NCI-H2029 (cell line): ENCODE measurements around the gene CLDND1.
A peak's percentile ranks its signal among the peaks of the same experiment; 100 is the strongest.

ENCODE experiments used
- DNase-seq: peaks from one replicate; lab custom pipeline; 2025; lab: John Stamatoyannopoulos, UW

Gene CLDND1

GRCh38 chr3:98551754-98552153 lies 29.1 kb upstream of the CLDND1 start:
- no peak for DNase-seq

DNA sequence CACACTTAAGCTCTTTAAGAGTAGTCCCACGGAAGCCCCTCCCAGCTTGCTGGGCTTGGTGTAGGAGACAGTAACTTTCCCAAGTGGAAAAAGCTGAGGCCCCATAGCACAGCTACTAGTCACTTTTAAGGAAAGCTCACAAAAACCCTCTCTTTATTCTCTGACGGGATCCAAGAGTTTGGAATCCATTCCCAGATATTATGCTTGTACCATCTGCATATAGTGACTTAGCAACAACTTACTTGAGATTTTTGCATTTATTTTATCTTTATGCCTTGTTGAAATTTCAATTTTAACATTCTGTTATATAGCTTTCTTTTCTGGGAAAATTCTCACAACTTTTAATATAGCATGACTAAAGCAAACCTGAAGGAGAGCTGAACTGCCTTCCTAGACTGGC lies 28.5 kb upstream of the CLDND1 start:
- DNase-seq: no peak

DNA sequence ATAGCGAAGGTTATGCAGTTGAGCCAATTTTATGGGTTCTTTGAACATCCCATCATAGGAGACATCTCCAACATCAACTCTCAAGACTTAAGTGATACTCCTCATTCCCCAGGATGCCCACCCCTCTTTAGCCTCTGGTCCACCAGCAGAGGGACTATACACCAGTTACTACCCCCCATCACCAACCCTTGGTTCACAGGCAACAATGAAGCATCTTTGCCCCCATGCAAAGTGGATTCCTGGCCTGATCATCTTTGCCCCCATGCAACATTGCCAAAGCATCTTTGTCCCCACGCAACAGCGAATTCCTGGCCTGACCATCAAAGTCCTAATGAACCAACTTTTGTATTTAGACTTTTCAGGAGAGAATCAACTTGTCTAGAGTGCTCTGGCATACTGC lies 28.1 kb upstream of the CLDND1 start:
- DNase-seq: no peak

DNA sequence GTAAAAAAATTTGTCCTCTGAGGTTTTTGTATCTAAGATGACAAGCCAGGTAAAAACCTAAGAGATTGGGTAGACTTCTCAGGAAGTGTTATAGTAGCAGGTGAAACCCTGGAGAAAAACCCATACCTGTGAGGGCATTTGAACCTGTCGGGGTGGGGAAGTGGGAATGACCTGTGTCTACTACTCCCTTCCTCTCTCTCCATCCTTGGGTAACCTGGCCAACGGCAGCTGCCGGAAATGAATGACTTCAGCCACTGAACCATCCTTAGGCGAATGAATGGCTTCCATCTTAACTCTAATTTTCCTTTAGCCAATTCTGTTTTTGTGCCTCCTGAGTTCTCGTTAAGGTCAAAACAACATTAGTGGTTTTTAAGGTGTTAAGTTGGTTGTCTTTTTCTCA lies 25.8 kb upstream of the CLDND1 start:
- no peak for DNase-seq

GRCh38 chr3:98545940-98546339 lies 23.2 kb upstream of the CLDND1 start:
- DNase-seq: no peak

DNA sequence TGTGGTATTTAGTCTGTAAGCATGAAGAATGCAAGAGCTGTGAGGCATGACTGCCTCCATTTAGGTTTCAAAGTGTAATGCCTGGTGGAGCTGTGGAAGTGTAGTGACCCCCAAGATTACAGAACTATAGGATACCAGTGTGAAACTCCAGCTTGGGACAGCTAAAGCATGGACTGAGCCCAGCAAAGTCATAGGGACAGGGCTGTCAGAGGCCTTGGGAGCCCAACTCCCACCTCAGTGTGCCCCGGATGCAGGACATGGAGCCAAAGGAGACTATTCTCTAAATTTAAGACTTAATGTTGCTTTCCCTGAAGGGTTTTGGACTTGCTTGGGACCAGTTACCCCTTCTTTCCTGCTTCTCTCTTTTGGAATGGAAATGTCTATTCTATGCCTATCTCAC lies 19.9 kb upstream of the CLDND1 start:
- DNase-seq: no peak

DNA sequence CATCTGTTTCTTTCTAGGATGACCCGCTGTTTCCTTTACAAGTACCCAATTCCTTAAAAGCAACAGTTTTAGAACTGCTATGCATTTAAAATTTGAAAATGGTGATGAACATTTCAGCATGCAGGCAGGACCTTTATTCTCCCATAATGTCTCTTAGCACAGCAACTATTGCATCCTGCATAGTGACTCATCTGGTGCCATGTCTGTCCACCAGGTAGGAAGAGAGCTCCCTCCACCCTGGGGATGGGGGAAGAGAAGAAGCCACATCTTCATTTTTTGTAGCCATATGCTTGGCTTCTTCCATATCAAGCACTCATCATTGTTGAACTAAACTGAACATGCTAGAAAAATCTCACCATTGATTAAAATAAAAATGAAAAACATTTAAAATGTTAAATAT lies 19.0 kb upstream of the CLDND1 start:
- no peak for DNase-seq

GRCh38 chr3:98540346-98540745 lies 17.6 kb upstream of the CLDND1 start:
- DNase-seq: no peak

DNA sequence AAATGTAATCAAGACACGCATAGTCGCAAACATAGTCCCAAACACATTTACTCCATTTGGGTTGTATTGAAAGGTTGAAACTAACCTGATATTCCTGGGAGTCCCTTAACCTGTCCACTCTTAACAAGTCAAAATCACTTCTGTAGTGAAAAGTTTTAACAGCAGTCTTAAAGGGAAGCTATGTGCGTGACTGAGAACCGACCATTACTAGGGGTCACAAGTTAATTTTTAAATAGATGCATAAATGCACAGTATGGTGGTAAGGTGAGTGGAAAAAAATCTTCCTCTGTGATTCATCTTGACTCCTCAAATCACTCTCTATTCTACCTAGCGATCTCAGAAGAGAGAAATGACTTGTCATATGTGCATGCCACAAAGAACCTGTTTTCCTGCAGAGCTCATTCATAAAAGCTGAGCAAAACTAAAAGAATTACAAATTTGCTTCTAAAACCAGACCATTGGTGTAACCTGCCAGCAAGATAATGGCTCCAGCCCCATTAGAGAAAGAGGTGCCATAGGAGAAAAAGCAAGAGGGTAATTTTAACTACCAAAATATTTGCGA lies 13.8 kb upstream of the CLDND1 start:
- DNase-seq: no peak

- DNase-seq: no peak
Measured at GRCh38 chr3:98534734-98535133, 12.0 kb upstream of the CLDND1 start.

GRCh38 chr3:98534168-98534567 lies 11.5 kb upstream of the CLDND1 start:
- no peak for DNase-seq

GRCh38 chr3:98532709-98533571 lies 10.2 kb upstream of the CLDND1 start:
- no peak for DNase-seq

DNA sequence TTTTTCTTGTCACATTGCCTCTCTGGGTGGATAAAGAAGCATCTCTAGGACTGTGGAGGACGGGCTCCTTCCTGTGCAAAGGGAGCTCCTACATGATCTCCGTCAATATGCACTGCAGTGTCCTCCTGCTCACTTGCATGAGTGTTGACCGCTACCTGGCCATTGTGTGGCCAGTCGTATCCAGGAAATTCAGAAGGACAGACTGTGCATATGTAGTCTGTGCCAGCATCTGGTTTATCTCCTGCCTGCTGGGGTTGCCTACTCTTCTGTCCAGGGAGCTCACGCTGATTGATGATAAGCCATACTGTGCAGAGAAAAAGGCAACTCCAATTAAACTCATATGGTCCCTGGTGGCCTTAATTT lies 9.6 kb upstream of the CLDND1 start:
- DNase-seq: no peak

- DNase-seq: no peak
Measured at GRCh38 chr3:98531622-98532274, 9.0 kb upstream of the CLDND1 start, which contains the start of gene GPR15. Gene GPR15, plus strand, starts transcription at chr3:98531978. Its CDS starts 56 bp downstream, at chr3:98532034.

- no peak for DNase-seq
Measured at GRCh38 chr3:98530676-98531075, 8.0 kb upstream of the CLDND1 start.

DNA sequence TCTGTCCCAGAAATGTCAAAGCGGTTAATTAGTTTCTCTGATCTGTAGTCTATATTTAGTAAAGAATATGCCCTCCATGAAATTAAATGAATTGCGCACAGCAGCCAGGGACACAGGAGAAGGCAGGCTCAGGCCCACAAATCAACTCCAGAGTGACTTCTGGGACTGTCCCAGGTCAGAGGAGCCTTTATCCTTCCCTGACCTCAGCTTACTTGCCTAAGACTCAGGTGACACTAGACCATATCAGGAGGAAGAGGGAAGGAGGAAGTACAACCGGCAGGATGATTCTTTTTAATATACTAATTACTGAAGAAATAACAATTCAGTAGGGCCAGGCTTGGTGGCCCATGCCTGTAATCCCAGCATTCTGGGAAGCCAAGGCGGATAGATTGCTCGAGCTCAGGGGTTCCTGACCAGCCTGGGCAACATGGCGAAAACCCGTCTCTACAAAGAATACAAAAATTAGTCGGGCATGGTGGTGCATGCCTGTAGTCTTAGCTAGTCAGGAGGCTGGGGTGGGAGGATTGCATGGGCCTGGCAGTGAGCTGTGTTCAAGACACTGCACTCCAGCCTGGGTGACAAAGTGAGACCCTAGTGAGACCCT lies 7.3 kb upstream of the CLDND1 start:
- DNase-seq: no peak

DNA sequence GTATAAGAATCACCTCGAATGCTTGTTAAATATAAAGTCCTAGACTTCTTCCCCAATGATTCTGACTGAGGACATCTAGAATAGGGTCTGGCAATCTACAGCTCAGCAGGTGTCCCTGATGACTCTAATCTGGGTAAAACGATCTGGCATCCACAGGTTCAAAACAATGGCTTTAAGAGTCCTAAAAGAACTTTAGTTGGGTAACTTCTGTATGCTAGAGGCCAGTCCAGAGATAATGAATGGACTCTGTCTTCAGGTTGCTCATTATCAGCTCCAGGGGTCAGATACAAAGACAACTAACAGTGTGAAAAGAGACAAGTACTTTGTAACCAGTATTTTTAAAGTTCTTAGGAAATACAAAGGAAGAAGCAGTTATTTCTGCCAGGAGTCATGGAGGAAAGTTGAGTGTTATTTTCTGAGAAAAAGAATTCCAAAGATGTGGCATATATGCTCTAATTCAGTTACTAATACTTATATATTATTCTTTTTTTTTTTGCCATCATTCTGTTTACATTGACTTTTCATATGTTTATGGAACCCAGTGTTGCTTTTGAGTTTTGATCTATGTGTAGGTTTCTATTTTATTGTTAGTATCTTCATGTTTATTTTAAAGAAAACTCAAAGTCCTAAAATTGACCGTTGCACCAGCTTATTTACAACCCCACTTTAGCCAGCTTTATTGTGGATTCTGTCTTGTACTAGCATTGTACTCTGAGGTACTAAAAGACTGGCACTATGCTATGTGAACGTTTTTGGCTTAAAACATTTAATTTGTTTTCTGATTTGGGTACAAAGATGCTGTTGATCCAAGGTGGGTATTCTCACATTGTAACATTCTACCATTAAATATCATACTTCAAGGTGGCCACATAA lies 6.0 kb upstream of the CLDND1 start:
- no peak for DNase-seq

DNA sequence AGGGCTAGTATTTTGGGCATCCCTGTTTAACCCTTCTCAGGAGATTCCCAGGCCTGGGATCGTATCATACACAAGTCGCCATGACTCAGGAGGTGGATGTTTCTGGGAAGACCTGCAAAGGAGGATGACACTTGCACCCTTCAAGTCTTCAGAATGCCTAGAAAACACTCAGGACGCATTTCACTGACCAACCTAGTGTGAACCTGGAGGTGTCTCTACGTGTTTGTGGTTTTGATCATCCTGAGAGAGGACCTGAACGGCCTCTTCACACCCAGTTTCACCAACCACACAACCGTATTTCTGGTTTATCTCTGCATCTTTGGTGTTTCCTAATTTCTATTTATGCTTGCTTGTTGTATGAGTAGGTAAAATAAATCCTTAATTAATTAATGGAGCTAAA lies 2.8 kb upstream of the CLDND1 start:
- no peak for DNase-seq

DNA sequence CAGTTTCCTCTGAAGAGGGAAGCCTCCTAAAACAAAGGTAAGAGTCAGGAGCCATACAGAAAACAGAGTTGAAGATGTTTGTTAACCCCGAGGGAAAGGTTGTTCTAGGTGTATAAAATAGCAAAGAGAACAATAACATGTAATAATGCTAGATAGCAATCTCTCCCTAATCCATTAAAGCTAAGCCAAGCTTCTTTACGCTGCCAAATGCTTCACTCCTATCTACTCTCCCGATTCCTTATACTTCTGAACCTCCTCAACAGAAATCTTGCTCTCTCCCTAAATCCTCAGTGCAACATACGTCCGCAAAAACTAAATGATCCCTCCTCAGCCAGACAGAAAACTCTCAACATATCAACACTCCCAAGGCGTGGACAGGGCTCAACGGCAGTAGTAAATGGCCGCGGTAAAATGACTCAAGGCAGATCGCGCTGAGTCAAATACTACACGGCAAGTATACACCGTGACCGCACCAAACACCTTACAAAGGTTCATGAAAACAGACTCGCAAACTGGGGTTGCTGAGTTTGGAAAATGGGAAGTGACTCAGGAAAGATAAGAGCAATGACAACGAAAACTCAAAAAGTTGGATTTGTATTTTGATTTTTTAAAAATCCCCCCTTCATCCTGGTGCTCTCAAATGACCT lies 682 bp downstream of the CLDND1 start:
- peak; percentile 3 for DNase-seq

- DNase-seq: no peak
Measured at GRCh38 chr3:98519351-98519750, 3.4 kb downstream of the CLDND1 start.

DNA sequence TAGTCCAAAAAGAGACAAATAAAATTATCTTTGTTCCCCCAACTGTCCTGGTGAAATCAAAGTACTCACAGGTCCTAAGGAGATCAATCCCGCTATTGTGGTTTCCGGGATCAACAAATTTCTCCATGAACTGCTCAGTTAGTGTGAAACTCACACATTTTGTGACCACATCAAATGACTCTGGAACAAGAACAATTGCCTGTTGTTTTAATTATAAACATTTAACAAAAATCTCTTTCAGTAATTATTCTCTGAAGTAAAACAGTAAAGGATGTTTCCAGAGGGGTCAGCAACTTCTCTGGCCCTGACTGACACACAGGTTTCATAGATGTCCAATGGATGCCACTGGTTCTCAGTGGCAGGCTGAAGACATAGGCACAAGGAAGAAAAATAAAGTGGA lies 3.9 kb downstream of the CLDND1 start:
- no peak for DNase-seq
